IMR-90 (cell line): ENCODE data around the gene TNFAIP8L1.

ENCODE experiments used
- CEBPB ChIP-seq: IDR thresholded peaks from 2 replicates; pipeline ENCODE4 v1.6.1; 2012; ENCODE audit warnings: low read depth, low read length, improper control_type of control experiment
- CHD1 ChIP-seq: IDR thresholded peaks from 2 replicates; pipeline ENCODE4 v1.6.1; 2012; ENCODE audit warnings: low read depth, low read length, improper control_type of control experiment
- MAFK ChIP-seq: IDR thresholded peaks from 2 replicates; pipeline ENCODE4 v1.6.1; 2012; ENCODE audit warnings: low read depth, low read length, improper control_type of control experiment
- MXI1 ChIP-seq: IDR thresholded peaks from 2 replicates; pipeline ENCODE4 v1.6.1; 2012; ENCODE audit warnings: low read depth, mild to moderate bottlenecking, low read length, moderate library complexity, borderline replicate concordance
- POLR2A ChIP-seq: IDR thresholded peaks from 2 replicates; pipeline ENCODE4 v1.6.1; 2012; ENCODE audit warnings: mild to moderate bottlenecking, low read depth, low read length
- RFX5 ChIP-seq: IDR thresholded peaks from 2 replicates; pipeline ENCODE4 v1.8.0; 2012; ENCODE audit warnings: low read depth, mild to moderate bottlenecking, low read length, moderate library complexity
- TF ChIP-seq, protein P1 (sequence below): conservative IDR thresholded peaks from 2 replicates; pipeline ENCODE4 v1.5.1; 2012; ENCODE audit warnings: mild to moderate bottlenecking, low read depth, low read length, improper control_type of control experiment
- TF ChIP-seq, protein P2 (sequence below): fragments of 150-350 bp; IDR thresholded peaks from 2 replicates; pipeline ENCODE4 v1.6.1; 2017; ENCODE audit warnings: mild to moderate bottlenecking, antibody characterized with exemption, low read length, low read depth

DNA sequence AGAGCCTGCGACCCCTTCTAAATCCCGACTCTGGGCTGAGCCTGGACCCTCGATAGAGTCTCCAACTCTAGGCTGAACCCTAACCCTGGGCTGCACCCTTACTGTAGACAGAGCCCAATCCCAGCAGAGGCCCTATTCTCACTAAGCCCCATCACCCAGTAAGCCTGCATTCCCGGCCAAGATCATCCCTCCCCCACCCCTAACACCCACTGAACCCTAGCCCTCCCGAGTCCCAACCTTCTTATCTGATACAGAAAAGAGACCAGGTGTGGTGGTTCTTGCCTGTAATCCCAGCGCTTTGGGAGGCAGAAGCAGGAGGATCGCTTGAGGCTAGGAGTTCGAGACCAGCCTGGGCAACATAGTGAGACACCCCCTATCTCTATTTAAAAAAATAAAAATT is 2.6 kb upstream of the TNFAIP8L1 start:
- TF ChIP-seq, protein P1, sequence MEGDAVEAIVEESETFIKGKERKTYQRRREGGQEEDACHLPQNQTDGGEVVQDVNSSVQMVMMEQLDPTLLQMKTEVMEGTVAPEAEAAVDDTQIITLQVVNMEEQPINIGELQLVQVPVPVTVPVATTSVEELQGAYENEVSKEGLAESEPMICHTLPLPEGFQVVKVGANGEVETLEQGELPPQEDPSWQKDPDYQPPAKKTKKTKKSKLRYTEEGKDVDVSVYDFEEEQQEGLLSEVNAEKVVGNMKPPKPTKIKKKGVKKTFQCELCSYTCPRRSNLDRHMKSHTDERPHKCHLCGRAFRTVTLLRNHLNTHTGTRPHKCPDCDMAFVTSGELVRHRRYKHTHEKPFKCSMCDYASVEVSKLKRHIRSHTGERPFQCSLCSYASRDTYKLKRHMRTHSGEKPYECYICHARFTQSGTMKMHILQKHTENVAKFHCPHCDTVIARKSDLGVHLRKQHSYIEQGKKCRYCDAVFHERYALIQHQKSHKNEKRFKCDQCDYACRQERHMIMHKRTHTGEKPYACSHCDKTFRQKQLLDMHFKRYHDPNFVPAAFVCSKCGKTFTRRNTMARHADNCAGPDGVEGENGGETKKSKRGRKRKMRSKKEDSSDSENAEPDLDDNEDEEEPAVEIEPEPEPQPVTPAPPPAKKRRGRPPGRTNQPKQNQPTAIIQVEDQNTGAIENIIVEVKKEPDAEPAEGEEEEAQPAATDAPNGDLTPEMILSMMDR: no peak
- TF ChIP-seq POLR2A (no peak), RFX5 (no peak), MXI1 (no peak), CHD1 (no peak), MAFK (no peak), CEBPB (no peak)
- TF ChIP-seq, protein P2, sequence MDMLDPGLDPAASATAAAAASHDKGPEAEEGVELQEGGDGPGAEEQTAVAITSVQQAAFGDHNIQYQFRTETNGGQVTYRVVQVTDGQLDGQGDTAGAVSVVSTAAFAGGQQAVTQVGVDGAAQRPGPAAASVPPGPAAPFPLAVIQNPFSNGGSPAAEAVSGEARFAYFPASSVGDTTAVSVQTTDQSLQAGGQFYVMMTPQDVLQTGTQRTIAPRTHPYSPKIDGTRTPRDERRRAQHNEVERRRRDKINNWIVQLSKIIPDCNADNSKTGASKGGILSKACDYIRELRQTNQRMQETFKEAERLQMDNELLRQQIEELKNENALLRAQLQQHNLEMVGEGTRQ: no peak
